Hepatocyte (in vitro differentiated cells): ENCODE results near the gene ENTPD2. TPM values are rescaled to one million over a fixed set of nuclear protein-coding genes. Genes with fewer than 3 reads are reported as not detected.
A peak's percentile ranks its signal among the peaks of the same experiment; 100 is the strongest.

ENCODE experiments used
- DNase-seq: peaks from one replicate; pipeline ENCODE4 v3.0.0-alpha.2; 2016; ENCODE audit warnings: low spot score
- H2AFZ ChIP-seq: fragments of 200-600 bp; sonication (generic); 2 replicates; pipeline ENCODE4 v1.6.0; 2016; ENCODE audit warnings: antibody characterized with exemption, mild to moderate bottlenecking
- H3K27ac ChIP-seq: fragments of 200-600 bp; sonication (generic); 2 replicates; pipeline ENCODE4 v1.5.1; 2016; ENCODE audit warnings: mild to moderate bottlenecking
- H3K27me3 ChIP-seq: fragments of 200-600 bp; sonication (generic); 2 replicates; pipeline ENCODE4 v1.6.1; 2016
- H3K36me3 ChIP-seq: fragments of 200-600 bp; sonication (generic); replicated peaks from 2 replicates; pipeline ENCODE4 v1.5.1; 2016; ENCODE audit warnings: low read depth; ENCODE audit not compliant: insufficient read depth
- H3K4me1 ChIP-seq: fragments of 200-600 bp; sonication (generic); 2 replicates; pipeline ENCODE4 v1.5.1; 2016; ENCODE audit warnings: mild to moderate bottlenecking, moderate library complexity; ENCODE audit not compliant: insufficient read depth
- H3K4me2 ChIP-seq: fragments of 200-600 bp; sonication (generic); 2 replicates; pipeline ENCODE4 v1.6.0; 2016
- H3K4me3 ChIP-seq: fragments of 200-600 bp; sonication (generic); 2 replicates; pipeline ENCODE4 v1.5.1; 2016; ENCODE audit warnings: mild to moderate bottlenecking
- H3K79me2 ChIP-seq: fragments of 200-600 bp; sonication (generic); 2 replicates; pipeline ENCODE4 v1.6.0; 2017; ENCODE audit warnings: mild to moderate bottlenecking
- H3K9me2 ChIP-seq: fragments of 200-600 bp; sonication (generic); replicated peaks from 2 replicates; pipeline ENCODE4 v1.6.0; 2017; ENCODE audit warnings: mild to moderate bottlenecking; ENCODE audit not compliant: insufficient read depth
- H3K9me3 ChIP-seq: fragments of 200-600 bp; sonication (generic); 2 replicates; pipeline ENCODE4 v1.5.1; 2016; ENCODE audit warnings: low read depth, mild to moderate bottlenecking
- H4K20me1 ChIP-seq: fragments of 200-600 bp; sonication (generic); 2 replicates; pipeline ENCODE4 v1.6.0; 2016; ENCODE audit warnings: mild to moderate bottlenecking; ENCODE audit not compliant: insufficient read depth, poor library complexity, severe bottlenecking
- CTCF ChIP-seq: fragments of 200-600 bp; sonication (generic); IDR thresholded peaks from 2 replicates; pipeline ENCODE4 v1.5.1; 2016; ENCODE audit warnings: antibody characterized with exemption, mild to moderate bottlenecking; ENCODE audit not compliant: poor library complexity
- EZH2 ChIP-seq: fragments of 200-600 bp; sonication (generic); IDR thresholded peaks from 2 replicates; pipeline ENCODE4 v1.6.1; 2016; ENCODE audit warnings: antibody characterized with exemption, mild to moderate bottlenecking, borderline replicate concordance
- EZH2phosphoT487 ChIP-seq: fragments of 200-600 bp; sonication (generic); IDR thresholded peaks from one replicate; pipeline ENCODE4 v1.6.1; 2018; ENCODE audit warnings: antibody characterized with exemption, mild to moderate bottlenecking, low read depth, moderate library complexity; ENCODE audit not compliant: unreplicated experiment, severe bottlenecking
- WGBS: methylation state at CpG from one replicate; pipeline ENCODE4 v1.1.6; 2016; ENCODE audit warnings: low lambda C conversion rate; ENCODE audit errors: missing lambda C conversion rate; 5-methylcytosine and 5-hydroxymethylcytosine counted together
- polyA plus RNA-seq: library from polyadenylated mRNA; unstranded; fragments of >200 nt; fragmentation: Nextera tagmentation; extraction: Ambion mirVana; gene quantifications from 2 replicates; pipeline ENCODE4 v1.2.1, GENCODE V29; 2016
- total RNA-seq: library from RNA; depleted of rRNA; stranded (reverse); fragments of >200 nt; gene quantifications from 2 replicates; pipeline ENCODE4 v1.2.3, GENCODE V29; 2014

ENTPD2 gene
- total and polyA plus RNA-seq, 2 experiments from 2014 or later: 1.1 to 1.8 TPM

GRCh38 chr9:137083394-137084004 lies 29.6 kb upstream of the ENTPD2 start:
- peak; percentile 85 for DNase-seq
- Histone ChIP-seq H2AFZ (no peak overlapping the region), H3K36me3 (no peaks in the 10 kb centered on the region), H3K9me3 (no peaks in the 10 kb centered on the region), H3K27ac (peak overlapping the region; percentile 57), H3K4me1 (peaks cover 21% of the 10 kb centered on the region), H3K27me3 (peaks cover 9% of the 10 kb centered on the region), H3K9me2 (no peaks in the 10 kb centered on the region), H3K4me3 (no peak overlapping the region), H4K20me1 (peaks cover 11% of the 10 kb centered on the region), H3K4me2 (no peak overlapping the region), H3K79me2 (peaks cover 20% of the 10 kb centered on the region)
- no peak for TF ChIP-seq EZH2phosphoT487
- no peak for TF ChIP-seq EZH2
- no peak for TF ChIP-seq CTCF
- WGBS: 51% methylated on average over 12 of the region's 12 CpGs

GRCh38 chr9:137082925-137083290 lies 29.0 kb upstream of the ENTPD2 start:
- no peak overlapping the region for H2AFZ ChIP-seq
- TF ChIP-seq EZH2phosphoT487: no peak
- no peak for TF ChIP-seq EZH2
- TF ChIP-seq CTCF: no peak
- H3K9me3 ChIP-seq: no peaks in the 10 kb centered on the region
- H4K20me1 ChIP-seq: peaks cover 11% of the 10 kb centered on the region
- H3K27ac ChIP-seq: no peak overlapping the region
- H3K4me1 ChIP-seq: peaks cover 24% of the 10 kb centered on the region
- 86% methylated on average over 8 of the region's 8 CpGs for WGBS
- H3K4me2 ChIP-seq: no peak overlapping the region
- H3K79me2 ChIP-seq: peaks cover 19% of the 10 kb centered on the region
- no peaks in the 10 kb centered on the region for H3K9me2 ChIP-seq
- H3K4me3 ChIP-seq: no peak overlapping the region
- H3K36me3 ChIP-seq: no peaks in the 10 kb centered on the region
- peaks cover 14% of the 10 kb centered on the region for H3K27me3 ChIP-seq
- no peak for DNase-seq

GRCh38 chr9:137082222-137082924 lies 28.5 kb upstream of the ENTPD2 start:
- WGBS: 95% methylated on average over 13 of the region's 16 CpGs
- no peaks in the 10 kb centered on the region for H3K36me3 ChIP-seq
- H3K4me2 ChIP-seq: no peak overlapping the region
- H3K9me2 ChIP-seq: no peaks in the 10 kb centered on the region
- no peak overlapping the region for H2AFZ ChIP-seq
- H3K9me3 ChIP-seq: no peaks in the 10 kb centered on the region
- H3K4me3 ChIP-seq: no peak overlapping the region
- peaks cover 26% of the 10 kb centered on the region for H3K4me1 ChIP-seq
- peaks cover 11% of the 10 kb centered on the region for H4K20me1 ChIP-seq
- peaks cover 14% of the 10 kb centered on the region for H3K27me3 ChIP-seq
- no peak for TF ChIP-seq EZH2phosphoT487
- no peak for TF ChIP-seq EZH2
- no peak for TF ChIP-seq CTCF
- no peak for DNase-seq
- H3K27ac ChIP-seq: no peak overlapping the region
- peaks cover 14% of the 10 kb centered on the region for H3K79me2 ChIP-seq
